Measurements from ENCODE around the gene RDH5.

GRCh38 chr12:55699471-55700055, 20.6 kb upstream of the RDH5 start:
- TF ChIP-seq POLR2A (IDR thresholded peaks at IDR 0.05) (no peak), CTCF (IDR thresholded peaks at IDR 0.05) (no peak)

Data from vagina (tissue), 2 donors.